Lower lobe of right lung (tissue), 2 donors: Measurements from ENCODE around the gene CDK6. TPM values are rescaled to one million over a fixed set of nuclear protein-coding genes. Genes with fewer than 3 reads are reported as not detected.

Experiments used
- ATAC-seq, 2 donors: fragments of 200-7000 bp; cut with Tn5 transposase; one replicate each; pipeline ENCODE4 v1.9.1; 2020 to 2022; ENCODE audit warnings: mild to moderate bottlenecking in 2 of 2, moderate library complexity in 2 of 2
- DNase-seq: peaks from one replicate; pipeline ENCODE4 v3.0.0-alpha.2; 2020
- H3K27ac ChIP-seq: fragments of 200-600 bp; one replicate; pipeline ENCODE4 v1.8.0; 2022
- H3K27me3 ChIP-seq: fragments of 200-600 bp; one replicate; pipeline ENCODE4 v1.8.0; 2022; ENCODE audit warnings: low read depth
- H3K36me3 ChIP-seq: fragments of 200-600 bp; one replicate; pipeline ENCODE4 v1.8.0; 2022; ENCODE audit warnings: mild to moderate bottlenecking
- H3K4me1 ChIP-seq: fragments of 200-600 bp; one replicate; pipeline ENCODE4 v1.8.0; 2022
- H3K4me3 ChIP-seq: fragments of 200-600 bp; one replicate; pipeline ENCODE4 v1.8.0; 2022; ENCODE audit warnings: mild to moderate bottlenecking
- H3K9me3 ChIP-seq: fragments of 200-600 bp; one replicate; pipeline ENCODE4 v1.8.0; 2022
- intact Hi-C: fragments of 100-400 bp; cut with DNase I; formaldehyde crosslinking; loops from one replicate; pipeline ENCODE4 v1.11.0; 2022
- total RNA-seq: library from RNA; stranded (reverse); fragmentation: NEBNext Ultra II Directional; extraction: Animal tissue kit (Norgen Biotek cat#: 25700); gene quantifications from one replicate; pipeline ENCODE4 v1.2.1, GENCODE V29; 2021
- TF ChIP-seq, protein P1 (sequence below): fragments of 200-600 bp; IDR thresholded peaks from one replicate; pipeline ENCODE4 v1.8.0; 2022; ENCODE audit warnings: antibody characterized with exemption, mild to moderate bottlenecking
- donor health status: DM: no; HTN: yes; CAD: no; lungs with severe emphysema.

The CDK6 gene
- total RNA-seq, 1 donor from 2014 or later: 21.7 TPM

DNA sequence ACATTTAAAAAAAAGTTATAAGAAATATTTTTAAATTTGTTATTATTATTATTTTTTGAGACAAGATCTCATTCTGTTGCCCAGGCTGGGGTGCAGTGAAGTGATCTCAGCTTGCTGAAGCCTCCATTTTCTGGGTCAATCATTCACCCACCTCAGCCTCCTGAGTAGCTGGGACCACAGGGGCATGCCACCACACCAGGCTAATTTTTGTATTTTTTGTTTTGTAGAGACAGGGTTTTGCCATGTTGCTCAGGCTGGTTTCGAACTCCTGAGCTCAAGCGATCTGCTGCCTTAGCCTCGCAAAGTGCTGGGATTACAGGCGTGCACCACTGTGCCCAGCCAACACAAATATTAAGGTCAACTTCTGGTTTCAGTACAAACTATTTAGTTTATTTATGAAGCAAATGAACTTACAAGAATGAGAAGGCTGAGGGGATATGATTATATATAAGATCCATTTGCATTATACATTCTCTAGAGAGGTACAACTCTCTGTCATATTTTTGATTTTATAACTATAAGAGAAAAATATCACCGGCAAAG, 200.3 kb downstream of the CDK6 start:
- Histone ChIP-seq H3K36me3 (no peaks in the 10 kb centered on the region), H3K27ac (no peak overlapping the region), H3K9me3 (no peaks in the 10 kb centered on the region), H3K27me3 (no peaks in the 10 kb centered on the region), H3K4me3 (no peak overlapping the region), H3K4me1 (peaks cover 36% of the 10 kb centered on the region)
- DNase-seq (no peak), ATAC-seq (no peak)
- intact Hi-C loops: no loop called here
- TF ChIP-seq, protein P1, sequence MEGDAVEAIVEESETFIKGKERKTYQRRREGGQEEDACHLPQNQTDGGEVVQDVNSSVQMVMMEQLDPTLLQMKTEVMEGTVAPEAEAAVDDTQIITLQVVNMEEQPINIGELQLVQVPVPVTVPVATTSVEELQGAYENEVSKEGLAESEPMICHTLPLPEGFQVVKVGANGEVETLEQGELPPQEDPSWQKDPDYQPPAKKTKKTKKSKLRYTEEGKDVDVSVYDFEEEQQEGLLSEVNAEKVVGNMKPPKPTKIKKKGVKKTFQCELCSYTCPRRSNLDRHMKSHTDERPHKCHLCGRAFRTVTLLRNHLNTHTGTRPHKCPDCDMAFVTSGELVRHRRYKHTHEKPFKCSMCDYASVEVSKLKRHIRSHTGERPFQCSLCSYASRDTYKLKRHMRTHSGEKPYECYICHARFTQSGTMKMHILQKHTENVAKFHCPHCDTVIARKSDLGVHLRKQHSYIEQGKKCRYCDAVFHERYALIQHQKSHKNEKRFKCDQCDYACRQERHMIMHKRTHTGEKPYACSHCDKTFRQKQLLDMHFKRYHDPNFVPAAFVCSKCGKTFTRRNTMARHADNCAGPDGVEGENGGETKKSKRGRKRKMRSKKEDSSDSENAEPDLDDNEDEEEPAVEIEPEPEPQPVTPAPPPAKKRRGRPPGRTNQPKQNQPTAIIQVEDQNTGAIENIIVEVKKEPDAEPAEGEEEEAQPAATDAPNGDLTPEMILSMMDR: no peak

DNA sequence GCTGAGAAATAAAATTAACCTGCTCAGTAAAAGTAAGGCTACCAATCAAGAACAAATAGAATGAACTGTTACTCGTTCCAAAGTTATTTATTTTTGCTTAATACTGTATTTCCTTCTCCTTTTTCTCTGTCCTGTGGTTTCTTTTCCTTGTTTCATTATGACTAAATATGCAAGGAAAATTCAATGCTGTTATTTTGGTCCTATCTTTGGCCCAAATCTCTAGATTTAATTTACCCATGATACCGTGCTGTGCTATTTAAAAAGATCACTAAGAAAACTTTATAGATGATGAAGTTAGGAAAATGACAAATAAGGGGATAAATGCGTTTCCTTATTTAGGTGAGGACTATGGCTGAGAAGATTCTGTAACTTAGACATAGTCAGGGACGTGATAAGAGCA, 200.8 kb downstream of the CDK6 start:
- H3K4me3 ChIP-seq: no peak overlapping the region
- H3K36me3 ChIP-seq: no peaks in the 10 kb centered on the region
- TF ChIP-seq, protein P1: no peak
- H3K9me3 ChIP-seq: no peaks in the 10 kb centered on the region
- peaks cover 36% of the 10 kb centered on the region for H3K4me1 ChIP-seq
- H3K27me3 ChIP-seq: no peaks in the 10 kb centered on the region
- peak overlapping the region; percentile 51 for H3K27ac ChIP-seq
- no peak for ATAC-seq
- intact Hi-C loops: no loop called here
- no peak for DNase-seq

DNA sequence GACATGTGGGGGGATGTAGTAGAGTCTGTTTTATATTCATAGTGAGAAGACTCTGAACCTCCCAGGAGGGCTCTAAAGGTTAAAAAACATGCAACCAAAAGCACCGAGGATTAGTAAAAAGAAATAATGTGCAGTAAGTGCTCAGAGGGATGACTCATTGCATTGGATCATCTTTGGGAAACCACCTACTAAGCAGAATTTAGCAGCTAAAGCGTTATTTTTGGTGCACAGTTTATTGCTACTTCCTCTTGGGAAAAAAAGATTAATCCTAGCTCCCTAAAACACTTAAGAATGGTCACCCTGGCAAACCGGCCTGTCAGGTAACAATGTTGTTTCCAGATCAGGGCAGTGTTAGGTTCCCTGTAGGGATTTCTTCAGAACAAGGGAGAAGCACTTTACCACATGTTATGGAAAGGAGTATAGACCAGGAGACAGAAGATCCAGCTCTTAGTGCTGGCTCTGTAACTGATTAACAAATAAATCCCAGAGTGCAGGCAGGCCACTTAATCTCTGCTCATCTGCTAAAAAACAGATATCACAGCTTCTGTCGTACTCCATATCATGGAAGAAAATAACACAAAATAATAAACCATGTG, 201.4 kb downstream of the CDK6 start:
- no peaks in the 10 kb centered on the region for H3K9me3 ChIP-seq
- peak overlapping the region; percentile 51 for H3K27ac ChIP-seq
- ATAC-seq (peak in 1 of 2 donors; percentile 66), DNase-seq (no peak)
- intact Hi-C loops: no loop called here
- H3K36me3 ChIP-seq: no peaks in the 10 kb centered on the region
- peaks cover 36% of the 10 kb centered on the region for H3K4me1 ChIP-seq
- TF ChIP-seq, protein P1: no peak
- H3K27me3 ChIP-seq: no peaks in the 10 kb centered on the region
- no peak overlapping the region for H3K4me3 ChIP-seq

DNA sequence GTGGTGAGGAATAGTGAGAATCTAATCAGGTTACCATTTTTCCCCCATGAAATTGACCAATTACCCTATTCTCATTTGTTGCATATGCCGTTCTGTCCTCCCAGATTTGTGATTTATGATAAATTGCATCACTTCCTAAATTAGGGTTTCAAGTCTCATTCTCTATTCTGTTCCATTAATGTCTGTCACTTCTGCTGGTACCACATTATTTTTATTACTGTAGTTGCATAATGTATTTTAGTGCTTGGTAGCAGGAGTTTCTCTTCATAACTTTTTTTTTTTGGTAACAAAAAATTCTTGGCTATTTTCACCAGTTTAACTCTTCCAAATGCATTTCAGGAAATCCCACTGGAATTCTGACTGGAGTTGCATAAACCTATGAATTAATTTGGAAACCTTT, 202.2 kb downstream of the CDK6 start:
- H3K9me3 ChIP-seq: no peaks in the 10 kb centered on the region
- TF ChIP-seq, protein P1: no peak
- H3K36me3 ChIP-seq: no peaks in the 10 kb centered on the region
- DNase-seq (no peak), ATAC-seq (peak; percentile 53 to 58)
- H3K27ac ChIP-seq: peak overlapping the region; percentile 51
- peaks cover 36% of the 10 kb centered on the region for H3K4me1 ChIP-seq
- no peaks in the 10 kb centered on the region for H3K27me3 ChIP-seq
- intact Hi-C loops: no loop called here
- H3K4me3 ChIP-seq: no peak overlapping the region

DNA sequence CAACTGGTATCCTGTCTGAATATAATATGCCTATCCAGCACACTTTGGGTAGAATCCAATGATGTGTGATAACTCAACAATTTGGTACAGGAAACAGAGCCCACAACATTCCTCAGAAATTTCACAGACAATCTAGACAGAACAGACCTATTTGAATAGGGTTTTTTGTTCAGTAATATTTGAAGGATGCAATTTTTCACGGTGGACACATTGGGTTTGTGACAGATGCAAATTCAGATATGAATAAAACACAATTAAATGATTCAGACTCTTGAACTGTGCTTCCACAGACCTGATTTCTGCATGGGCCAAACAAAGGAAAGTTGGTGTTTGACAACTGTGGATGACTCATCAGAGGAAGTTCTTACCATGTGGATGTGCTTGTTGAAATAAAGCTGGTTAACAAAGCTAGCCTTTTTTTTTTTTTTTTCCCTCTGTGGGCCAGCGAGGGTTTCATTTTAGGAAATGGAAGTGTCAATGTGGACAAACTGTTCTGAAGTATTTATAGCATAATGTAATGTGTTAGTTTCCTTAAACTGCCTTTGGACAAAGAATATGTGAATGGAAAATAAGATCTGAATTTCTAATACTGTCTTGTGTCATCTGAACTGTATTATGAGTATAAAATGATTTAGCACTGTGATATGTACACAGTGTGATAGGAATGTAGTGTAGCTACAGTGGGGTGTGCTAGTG, 203.0 kb downstream of the CDK6 start:
- intact Hi-C loops: no loop called here
- no peak overlapping the region for H3K4me3 ChIP-seq
- peaks cover 36% of the 10 kb centered on the region for H3K4me1 ChIP-seq
- no peaks in the 10 kb centered on the region for H3K27me3 ChIP-seq
- H3K9me3 ChIP-seq: no peaks in the 10 kb centered on the region
- no peaks in the 10 kb centered on the region for H3K36me3 ChIP-seq
- no peak for DNase-seq
- TF ChIP-seq, protein P1: no peak
- peak overlapping the region; percentile 57 for H3K27ac ChIP-seq
- peak; percentile 87 to 88 for ATAC-seq
